HG03571 (cell line): ENCODE measurements around the gene KIF20A.
"Not testable (repeated sequence)": the region's sequence is repeated elsewhere in the genome, so short reads cannot be mapped to it uniquely, and the experiment has no call there.

Experiments
- ATAC-seq: cut with Tn5 transposase; IDR thresholded peaks from one replicate; pipeline ENCODE4 v1.9.1; 2021; ENCODE audit not compliant: unreplicated experiment

The KIF20A gene

GRCh38 chr5:138182808-138183207, 3.9 kb downstream of the KIF20A start:
- ATAC-seq: no peak

GRCh38 chr5:138186002-138186447, 7.1 kb downstream of the KIF20A start:
- ATAC-seq: no peak

- no peak for ATAC-seq
Observed at GRCh38 chr5:138188626-138189025, 9.7 kb downstream of the KIF20A start.

GRCh38 chr5:138192826-138193225, 13.9 kb downstream of the KIF20A start:
- no peak for ATAC-seq

GRCh38 chr5:138193859-138194258, 14.9 kb downstream of the KIF20A start:
- ATAC-seq: not testable (repeated sequence)

- ATAC-seq: no peak
Observed at GRCh38 chr5:138210985-138211384, 32.1 kb downstream of the KIF20A start.

- ATAC-seq: no peak
Observed at GRCh38 chr5:138212828-138213160, 33.9 kb downstream of the KIF20A start.

GRCh38 chr5:138213161-138214029, 34.5 kb downstream of the KIF20A start, which contains the start of gene CDC23:
Gene CDC23 (minus strand): TSS chr5:138213323. CDS start chr5:138213312, 11 bp downstream.
- peak; percentile 84 for ATAC-seq

GRCh38 chr5:138216799-138217198, 37.9 kb downstream of the KIF20A start:
- no peak for ATAC-seq

GRCh38 chr5:138223532-138223931, 44.6 kb downstream of the KIF20A start:
- ATAC-seq: no peak

- no peak for ATAC-seq
Observed at GRCh38 chr5:138224712-138225111, 45.8 kb downstream of the KIF20A start.

GRCh38 chr5:138226910-138227309, 48.0 kb downstream of the KIF20A start:
- no peak for ATAC-seq

- no peak for ATAC-seq
Observed at GRCh38 chr5:138229387-138229786, 50.5 kb downstream of the KIF20A start.

- ATAC-seq: no peak
Observed at GRCh38 chr5:138230261-138230660, 51.3 kb downstream of the KIF20A start.

GRCh38 chr5:138230981-138231589, 52.2 kb downstream of the KIF20A start:
- no peak for ATAC-seq

- ATAC-seq: no peak
Observed at GRCh38 chr5:138233280-138233679, 54.4 kb downstream of the KIF20A start.

- no peak for ATAC-seq
Observed at GRCh38 chr5:138234651-138235050, 55.7 kb downstream of the KIF20A start.
